ENCODE data around the gene SLC22A15.

DNA sequence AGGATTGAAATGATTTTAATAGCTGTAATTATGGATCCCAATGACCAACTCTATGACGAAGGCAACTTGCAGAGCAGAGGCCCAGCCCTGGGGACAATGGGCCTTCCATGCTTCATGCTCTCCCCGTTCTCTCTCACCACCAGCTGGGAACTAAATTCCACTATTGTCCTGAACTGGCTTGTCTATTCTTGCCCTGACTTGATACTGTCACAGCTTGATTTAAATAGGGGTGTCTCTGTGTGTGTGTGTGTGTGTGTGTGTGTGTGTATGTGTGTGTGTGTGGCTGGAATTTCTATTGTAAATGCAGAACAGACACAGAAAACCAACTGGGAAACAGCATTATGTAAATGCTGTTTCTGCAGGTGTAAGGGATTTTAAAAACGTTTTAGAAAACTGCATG, 57.0 kb downstream of the SLC22A15 start:
- TF ChIP-seq, protein P1, sequence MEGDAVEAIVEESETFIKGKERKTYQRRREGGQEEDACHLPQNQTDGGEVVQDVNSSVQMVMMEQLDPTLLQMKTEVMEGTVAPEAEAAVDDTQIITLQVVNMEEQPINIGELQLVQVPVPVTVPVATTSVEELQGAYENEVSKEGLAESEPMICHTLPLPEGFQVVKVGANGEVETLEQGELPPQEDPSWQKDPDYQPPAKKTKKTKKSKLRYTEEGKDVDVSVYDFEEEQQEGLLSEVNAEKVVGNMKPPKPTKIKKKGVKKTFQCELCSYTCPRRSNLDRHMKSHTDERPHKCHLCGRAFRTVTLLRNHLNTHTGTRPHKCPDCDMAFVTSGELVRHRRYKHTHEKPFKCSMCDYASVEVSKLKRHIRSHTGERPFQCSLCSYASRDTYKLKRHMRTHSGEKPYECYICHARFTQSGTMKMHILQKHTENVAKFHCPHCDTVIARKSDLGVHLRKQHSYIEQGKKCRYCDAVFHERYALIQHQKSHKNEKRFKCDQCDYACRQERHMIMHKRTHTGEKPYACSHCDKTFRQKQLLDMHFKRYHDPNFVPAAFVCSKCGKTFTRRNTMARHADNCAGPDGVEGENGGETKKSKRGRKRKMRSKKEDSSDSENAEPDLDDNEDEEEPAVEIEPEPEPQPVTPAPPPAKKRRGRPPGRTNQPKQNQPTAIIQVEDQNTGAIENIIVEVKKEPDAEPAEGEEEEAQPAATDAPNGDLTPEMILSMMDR (IDR thresholded peaks at IDR 0.05; ENCODE audit: poor library complexity, severe bottlenecking) = no peak
- no peak for TF ChIP-seq EZH2 (IDR thresholded peaks at IDR 0.05; ENCODE audit: borderline replicate concordance, insufficient read depth, low read length, poor library complexity, severe bottlenecking)
- TF ChIP-seq POLR2AphosphoS5 (IDR thresholded peaks at IDR 0.05) = peak; percentile 65
- TF ChIP-seq, protein P2, sequence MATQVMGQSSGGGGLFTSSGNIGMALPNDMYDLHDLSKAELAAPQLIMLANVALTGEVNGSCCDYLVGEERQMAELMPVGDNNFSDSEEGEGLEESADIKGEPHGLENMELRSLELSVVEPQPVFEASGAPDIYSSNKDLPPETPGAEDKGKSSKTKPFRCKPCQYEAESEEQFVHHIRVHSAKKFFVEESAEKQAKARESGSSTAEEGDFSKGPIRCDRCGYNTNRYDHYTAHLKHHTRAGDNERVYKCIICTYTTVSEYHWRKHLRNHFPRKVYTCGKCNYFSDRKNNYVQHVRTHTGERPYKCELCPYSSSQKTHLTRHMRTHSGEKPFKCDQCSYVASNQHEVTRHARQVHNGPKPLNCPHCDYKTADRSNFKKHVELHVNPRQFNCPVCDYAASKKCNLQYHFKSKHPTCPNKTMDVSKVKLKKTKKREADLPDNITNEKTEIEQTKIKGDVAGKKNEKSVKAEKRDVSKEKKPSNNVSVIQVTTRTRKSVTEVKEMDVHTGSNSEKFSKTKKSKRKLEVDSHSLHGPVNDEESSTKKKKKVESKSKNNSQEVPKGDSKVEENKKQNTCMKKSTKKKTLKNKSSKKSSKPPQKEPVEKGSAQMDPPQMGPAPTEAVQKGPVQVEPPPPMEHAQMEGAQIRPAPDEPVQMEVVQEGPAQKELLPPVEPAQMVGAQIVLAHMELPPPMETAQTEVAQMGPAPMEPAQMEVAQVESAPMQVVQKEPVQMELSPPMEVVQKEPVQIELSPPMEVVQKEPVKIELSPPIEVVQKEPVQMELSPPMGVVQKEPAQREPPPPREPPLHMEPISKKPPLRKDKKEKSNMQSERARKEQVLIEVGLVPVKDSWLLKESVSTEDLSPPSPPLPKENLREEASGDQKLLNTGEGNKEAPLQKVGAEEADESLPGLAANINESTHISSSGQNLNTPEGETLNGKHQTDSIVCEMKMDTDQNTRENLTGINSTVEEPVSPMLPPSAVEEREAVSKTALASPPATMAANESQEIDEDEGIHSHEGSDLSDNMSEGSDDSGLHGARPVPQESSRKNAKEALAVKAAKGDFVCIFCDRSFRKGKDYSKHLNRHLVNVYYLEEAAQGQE (IDR thresholded peaks at IDR 0.05; ENCODE audit: borderline replicate concordance) = no peak
- TF ChIP-seq RAD21 (conservative IDR thresholded peaks at IDR 0.05) = no peak
- TF ChIP-seq TAF1 (IDR thresholded peaks at IDR 0.05; ENCODE audit: low read depth) = no peak
- no peak for TF ChIP-seq MXI1 (conservative IDR thresholded peaks at IDR 0.05; ENCODE audit: poor library complexity, severe bottlenecking)
- TF ChIP-seq EP300 (conservative IDR thresholded peaks at IDR 0.05; ENCODE audit: poor library complexity, severe bottlenecking) = peak; percentile 69
